K562 (cell line): Measurements from ENCODE around the gene ZMYND19. TPM values are rescaled to one million over a fixed set of nuclear protein-coding genes. Genes with fewer than 3 reads are reported as not detected.
"Not testable (repeated sequence)": the region's sequence is repeated elsewhere in the genome, so short reads cannot be mapped to it uniquely, and the experiment has no call there.

ENCODE experiments used
- ATAC-seq: fragments of 200-7000 bp; cut with Tn5 transposase; 3 replicates; pipeline ENCODE4 v1.9.1; 2020; ENCODE audit warnings: moderate library complexity
- BruUV-seq: library from RNA; stranded (reverse); fragments of 400-500 nt; replicated peaks from 2 replicates; lab custom pipeline; 2021; lab: Mats Ljungman, UMichigan
- CTCF ChIA-PET: fragments of 300-600 bp; formaldehyde crosslinking; extraction: SDS; loops from one replicate; lab custom pipeline; 2021; ENCODE audit warnings: low intra/inter-chr PET ratio; lab: Yijun Ruan, JAX
- POLR2A ChIA-PET: fragments of 300-600, 350-650 bp; sonication (Branson Sonifier 250); formaldehyde crosslinking; extraction: SDS; loops from one replicate; lab custom pipeline; 2021; ENCODE audit warnings: antibody characterized with exemption, inconsistent platforms; lab: Yijun Ruan, JAX
- DNase-seq, 4 experiments: peaks; one replicate each; pipeline versions ENCODE4 v3.0.0 to v3.0.0-alpha.2; 2011 to 2018; ENCODE audit warnings: low spot score in 3 of 4, mixed read lengths in 3 of 4; ENCODE audit errors: extremely low read depth in 1 of 4
- FAIRE-seq: peaks from 2 replicates; lab custom pipeline; 2011; peaks lifted over from hg19 to GRCh38; lab: Jason Lieb, UNC
- H2AFZ ChIP-seq: 2 replicates; pipeline ENCODE4 v1.6.0; 2011; ENCODE audit warnings: low read depth, low read length, control low read depth, inconsistent platforms
- H3K27ac ChIP-seq: fragments of 200-600 bp; 3 replicates; pipeline ENCODE4 v1.8.0; 2011; ENCODE audit warnings: low read depth, mild to moderate bottlenecking, control low read depth, inconsistent platforms, low read length, moderate library complexity, mixed read lengths; ENCODE audit errors: extremely low read depth
- H3K27me3 ChIP-seq, 2 experiments: fragments of 300-600 bp in 1 of 2; 2 replicates in 1 of 2; 3 replicates in 1 of 2; pipeline versions ENCODE4 v1.6.0 to v1.8.0; 2011; ENCODE audit warnings: inconsistent platforms in 2 of 2, low read length in 2 of 2, mild to moderate bottlenecking in 1 of 2, mixed read lengths in 1 of 2, moderate library complexity in 1 of 2; ENCODE audit not compliant: control insufficient read depth in 2 of 2, insufficient read depth in 2 of 2
- H3K36me3 ChIP-seq: fragments of 300-600 bp; 3 replicates; pipeline ENCODE4 v1.8.0; 2011; ENCODE audit warnings: mild to moderate bottlenecking, low read length, inconsistent platforms; ENCODE audit not compliant: control insufficient read depth, insufficient read depth
- H3K4me1 ChIP-seq, 2 experiments: fragments of 200-600 bp in 1 of 2; replicated peaks in 1 of 2; 2 replicates in 1 of 2; 3 replicates in 1 of 2; pipeline versions ENCODE4 v1.5.1 to v1.8.0; 2011; ENCODE audit warnings: inconsistent platforms in 2 of 2, low read length in 2 of 2, mild to moderate bottlenecking in 1 of 2, mixed read lengths in 1 of 2, moderate library complexity in 1 of 2; ENCODE audit not compliant: control insufficient read depth in 2 of 2, insufficient read depth in 2 of 2
- H3K4me2 ChIP-seq: 2 replicates; pipeline ENCODE4 v1.6.1; 2011; ENCODE audit warnings: low read length, control low read depth, inconsistent platforms, mixed read lengths; ENCODE audit not compliant: insufficient read depth
- H3K4me3 ChIP-seq: fragments of 200-600 bp; sonication (generic), shearing (Covaris generic); 2 replicates; pipeline ENCODE4 v1.5.1; 2016; ENCODE audit warnings: control low read depth, inconsistent platforms
- H3K79me2 ChIP-seq: fragments of 200-600 bp; 3 replicates; pipeline ENCODE4 v1.8.0; 2011; ENCODE audit warnings: low read length, inconsistent platforms; ENCODE audit not compliant: control insufficient read depth, insufficient read depth
- H3K9ac ChIP-seq, 2 experiments: 2 replicates each; pipeline versions ENCODE4 v1.6.0 to v1.6.1; 2011; ENCODE audit warnings: low read depth in 2 of 2, low read length in 2 of 2, control low read depth in 1 of 2, inconsistent platforms in 1 of 2, mild to moderate bottlenecking in 1 of 2, mixed read lengths in 1 of 2; ENCODE audit not compliant: insufficient read depth in 1 of 2
- H3K9me1 ChIP-seq: one replicate; pipeline ENCODE4 v1.6.0; 2011; ENCODE audit warnings: inconsistent platforms, mild to moderate bottlenecking, low read length, moderate library complexity; ENCODE audit not compliant: control insufficient read depth, insufficient read depth
- H3K9me3 ChIP-seq: replicated peaks from 2 replicates; pipeline ENCODE4 v1.5.1; 2011; ENCODE audit warnings: low read depth, low read length, inconsistent platforms; ENCODE audit not compliant: control insufficient read depth, insufficient read depth
- H4K20me1 ChIP-seq: replicated peaks from 2 replicates; pipeline ENCODE4 v1.6.1; 2011; ENCODE audit warnings: low read length, inconsistent platforms, mixed read lengths; ENCODE audit not compliant: control insufficient read depth, insufficient read depth
- C11orf30 ChIP-seq: fragments of 450-650 bp; IDR thresholded peaks from 2 replicates; pipeline ENCODE4 v1.6.1; 2016; ENCODE audit warnings: low read depth, mild to moderate bottlenecking
- CBFA2T2 ChIP-seq: fragments of 450-650 bp; conservative IDR thresholded peaks from 2 replicates; pipeline ENCODE4 v1.6.1; 2017; ENCODE audit warnings: mild to moderate bottlenecking
- CBFA2T3 ChIP-seq: fragments of 450-650 bp; IDR thresholded peaks from 2 replicates; pipeline ENCODE4 v1.6.1; 2017
- CEBPG ChIP-seq, 3 experiments: fragments of 200-800 bp in 1 of 3; sonication (Bioruptor generic) in 1 of 3; sonication (generic) in 1 of 3; formaldehyde crosslinking in 1 of 3; IDR thresholded peaks in 2 of 3; conservative IDR thresholded peaks in 1 of 3; 2 replicates each; pipeline versions ENCODE4 v1.6.1 to v1.8.0; 2016 to 2022; ENCODE audit warnings: missing compliant biosample characterization in 2 of 3, missing genetic modification characterization in 2 of 3, mild to moderate bottlenecking in 1 of 3, missing genetic modification reagents in 1 of 3
- FOXA1 ChIP-seq: fragments of 450-650 bp; IDR thresholded peaks from 2 replicates; pipeline ENCODE4 v1.6.1; 2016; ENCODE audit warnings: mild to moderate bottlenecking, borderline replicate concordance
- HOXB6 ChIP-seq: fragments of 250-450 bp; sonication (Bioruptor Pico); IDR thresholded peaks from 2 replicates; pipeline ENCODE4 v1.5.1; 2022; ENCODE audit warnings: mild to moderate bottlenecking, borderline replicate concordance
- KLF13 ChIP-seq: fragments of 450-650 bp; IDR thresholded peaks from 2 replicates; pipeline ENCODE4 v1.6.1; 2016; ENCODE audit warnings: missing genetic modification characterization, low read depth, mild to moderate bottlenecking, missing compliant biosample characterization, moderate library complexity, borderline replicate concordance
- MAX ChIP-seq: sonication (generic); formaldehyde crosslinking; IDR thresholded peaks from 2 replicates; pipeline ENCODE4 v1.9.0; 2022; ENCODE audit warnings: mild to moderate bottlenecking, missing genetic modification reagents
- NFIC ChIP-seq: fragments of 450-650 bp; IDR thresholded peaks from 2 replicates; pipeline ENCODE4 v1.6.1; 2017; ENCODE audit warnings: mild to moderate bottlenecking, inconsistent platforms
- ZNF280B ChIP-seq: fragments of 250-450 bp; sonication (Bioruptor Pico); IDR thresholded peaks from 2 replicates; pipeline ENCODE4 v1.5.1; 2021; ENCODE audit warnings: mild to moderate bottlenecking
- ZNF740 ChIP-seq, 3 experiments: fragments of 200-800 bp in 1 of 3; sonication (Bioruptor generic) in 1 of 3; sonication (generic) in 1 of 3; formaldehyde crosslinking in 1 of 3; IDR thresholded peaks; 2 replicates each; pipeline versions ENCODE4 v1.6.1 to v1.8.0; 2016 to 2022; ENCODE audit warnings: mild to moderate bottlenecking in 2 of 3, missing compliant biosample characterization in 2 of 3, missing genetic modification characterization in 2 of 3, missing genetic modification reagents in 1 of 3
- WGBS: fragments of 100-300 bp; shearing (Covaris generic); methylation state at CpG from one replicate; pipeline ENCODE4 v1.1.6; 2016; ENCODE audit warnings: low coverage, mixed read lengths; ENCODE audit not compliant: insufficient coverage; ENCODE audit errors: missing lambda C conversion rate; 5-methylcytosine and 5-hydroxymethylcytosine counted together
- in situ Hi-C: fragments of 300-500 bp; cut with MboI; formaldehyde crosslinking; loops from 4 replicates; pipeline ENCODE4 v1.15.0; 2018; ENCODE audit warnings: inconsistent platforms, mixed read lengths
- intact Hi-C: fragments of 100-400 bp; cut with micrococcal nuclease; formaldehyde crosslinking; loops from 2 replicates; pipeline ENCODE4 v1.14.2; 2022
- polyA plus RNA-seq, 8 experiments: library from polyadenylated mRNA; depleted of rRNA in 4 of 8; stranded (reverse) in 5 of 8; unstranded in 3 of 8; fragments of >200 nt; fragmentation: Nextera tagmentation in 2 of 8; fragmentation: Illumina TruSeq in 1 of 8; extraction: Ambion mirVana in 2 of 8; extraction: Trizol in 1 of 8; gene quantifications; 2 replicates each; pipeline versions ENCODE4 v1.2.1 to v1.2.3, GENCODE V29; 2011 to 2014; ENCODE audit warnings: inconsistent platforms in 1 of 8, missing spikeins in 1 of 8
- total RNA-seq, 7 experiments: library from RNA; depleted of rRNA in 6 of 7; stranded (reverse); fragments of >200 nt in 6 of 7; fragmentation: Illumina TruSeq in 2 of 7; extraction: Trizol in 2 of 7; gene quantifications; 2 replicates each; pipeline versions ENCODE4 v1.2.1 to v1.2.3, GENCODE V29; 2011 to 2021; ENCODE audit warnings: low replicate concordance in 1 of 7

The ZMYND19 gene
- total and polyA plus RNA-seq, 9 of the 15 experiments (the other 6 are each of a cell fraction or from before 2014, with no cell fraction given): 1.0 to 86.7 (median 44.0) TPM

GRCh38 chr9:137550958-137551263 is 39.4 kb downstream of the ZMYND19 start:
- H3K27ac ChIP-seq: peak overlapping the region; percentile 67; the same call in 2 of the 3 replicates
- H3K27me3 ChIP-seq; H3K9me1 ChIP-seq; H3K9me3 ChIP-seq; H4K20me1 ChIP-seq; CTCF ChIA-PET; FAIRE-seq; BruUV-seq; in situ Hi-C loops; DNase-seq; ATAC-seq; TF ChIP-seq ZNF740 (CRISPR knock-in tag; IDR thresholded peaks at IDR 0.05): not testable (repeated sequence)
- peak in 1 of 2 experiments; percentile 71; a peak in 2 of 4 replicates for TF ChIP-seq ZNF740 (tag; IDR thresholded peaks at IDR 0.05)
- peaks cover 2 to 36% of the 10 kb centered on the region in 2 experiments; a peak in 4 of 5 replicates for H3K4me1 ChIP-seq
- H3K4me3 ChIP-seq: peak overlapping the region; percentile 56
- peaks cover 18% of the 10 kb centered on the region for H3K79me2 ChIP-seq
- peak overlapping the region; percentile 76 for H2AFZ ChIP-seq
- H3K4me2 ChIP-seq: peak overlapping the region; percentile 61
- POLR2A ChIA-PET: interaction anchor here (1.5 kb wide), 1 partner anchor 16 kb away, joined by 6 read pairs; no protein-coding TSS in a partner anchor
- intact Hi-C loops: loop anchor here (10.0 kb wide), 1 partner anchor 124 kb away; no protein-coding TSS in a partner anchor
- H3K9ac ChIP-seq: peak overlapping the region; percentile 64 to 94; a peak in 3 of 4 replicates
- no CpG with 5 or more reads among the region's 17 CpGs for WGBS
- peaks cover 33% of the 10 kb centered on the region for H3K36me3 ChIP-seq

- ChIA-PET POLR2A (interaction anchor here (1.5 kb wide), 1 partner anchor 15 kb away, joined by 6 read pairs; no protein-coding TSS in a partner anchor), CTCF (no interaction called here)
- Histone ChIP-seq H3K4me1 (peaks cover 2 to 36% of the 10 kb centered on the region in 2 experiments; a peak in 4 of 5 replicates), H3K9me1 (no peaks in the 10 kb centered on the region), H3K36me3 (peaks cover 26% of the 10 kb centered on the region), H4K20me1 (no peaks in the 10 kb centered on the region; the same call in 1 of the 2 replicates), H3K4me3 (peak within 1 kb of the TSS; percentile 56), H3K27me3 (no peaks in the 10 kb centered on the region), H3K9ac (peak within 1 kb of the TSS; percentile 64 to 94; a peak in 3 of 4 replicates), H3K4me2 (peak within 1 kb of the TSS; percentile 61), H3K9me3 (peaks cover 2% of the 10 kb centered on the region; the same call in 1 of the 2 replicates), H3K79me2 (peaks cover 18% of the 10 kb centered on the region), H2AFZ (peak within 1 kb of the TSS; percentile 76), H3K27ac (peak within 1 kb of the TSS; percentile 67; the same call in 2 of the 3 replicates)
- BruUV-seq: no TSS peak
- DNase-seq: peak; percentile 70 to 90 (median 76)
- peak; percentile 83 for ATAC-seq
- WGBS: 8% methylated on average over 12 of the region's 13 CpGs
- peak; percentile 94 for FAIRE-seq
- in situ Hi-C loops: no loop called here
- intact Hi-C loops: loop anchor here (10.0 kb wide), 1 partner anchor 125 kb away; no protein-coding TSS in a partner anchor
- TF ChIP-seq MAX: peak; percentile 88
- TF ChIP-seq FOXA1: peak; percentile 21; the same call in 1 of the 2 replicates
- no peak for TF ChIP-seq CBFA2T3
- TF ChIP-seq C11orf30: no peak
- TF ChIP-seq ZNF280B (CRISPR knock-in tag): no peak
- TF ChIP-seq HOXB6: no peak
- no peak for TF ChIP-seq CEBPG (CRISPR knock-in tag; IDR thresholded peaks at IDR 0.05)
- no peak for TF ChIP-seq CEBPG (tag; conservative IDR thresholded peaks at IDR 0.05 in 1 of 2, IDR thresholded peaks at IDR 0.05 in 1 of 2)
- TF ChIP-seq CBFA2T2: 0 out of 2 replicates have a peak, but pooled peaks have one; percentile 13
- peak; percentile 29; the same call in 1 of the 2 replicates for TF ChIP-seq NFIC
- TF ChIP-seq KLF13 (tag): 0 out of 2 replicates have a peak, but pooled peaks have one; percentile 27
Measured at GRCh38 chr9:137550231-137550621, 40.1 kb downstream of the ZMYND19 start, which contains the start of gene PNPLA7. TSS of gene PNPLA7 (minus strand) at chr9:137550402. CDS start at chr9:137550197, 205 bp downstream.
